Type B pancreatic cell (in vitro differentiated cells): ENCODE data around the gene PRKN. TPM values are rescaled to one million over a fixed set of nuclear protein-coding genes. Genes with fewer than 3 reads are reported as not detected.

Experiments
- DNase-seq: peaks from one replicate; pipeline ENCODE4 v3.0.0; 2021; ENCODE audit warnings: mixed read lengths; ENCODE audit not compliant: unreplicated experiment; ENCODE audit errors: extremely low spot score
- H3K27ac Mint-ChIP-seq: 2 replicates; pipeline ENCODE4 v1.8.0; 2021; ENCODE audit warnings: mild to moderate bottlenecking, mixed read lengths
- H3K27me3 Mint-ChIP-seq: 2 replicates; pipeline ENCODE4 v1.8.0; 2021; ENCODE audit warnings: mixed read lengths
- H3K36me3 Mint-ChIP-seq: 2 replicates; pipeline ENCODE4 v1.8.0; 2021; ENCODE audit warnings: mixed read lengths
- H3K4me1 Mint-ChIP-seq: one replicate; pipeline ENCODE4 v1.8.0; 2021; ENCODE audit warnings: mixed read lengths; ENCODE audit not compliant: unreplicated experiment
- H3K4me3 Mint-ChIP-seq: 2 replicates; pipeline ENCODE4 v1.8.0; 2021; ENCODE audit warnings: mild to moderate bottlenecking, mixed read lengths
- H3K9me3 Mint-ChIP-seq: 2 replicates; pipeline ENCODE4 v1.8.0; 2021; ENCODE audit warnings: mixed read lengths
- CTCF ChIP-seq: fragments of 200-600 bp; sonication (generic); conservative IDR thresholded peaks from 2 replicates; pipeline ENCODE4 v1.5.0; 2021; ENCODE audit warnings: antibody characterized with exemption, mild to moderate bottlenecking
- total RNA-seq: library from RNA; stranded (reverse); gene quantifications from 2 replicates; pipeline ENCODE4 v1.2.1, GENCODE V29; 2021; ENCODE audit warnings: low replicate concordance

The PRKN gene
- total RNA-seq, 1 donor from 2014 or later, result 6.2 TPM

DNA sequence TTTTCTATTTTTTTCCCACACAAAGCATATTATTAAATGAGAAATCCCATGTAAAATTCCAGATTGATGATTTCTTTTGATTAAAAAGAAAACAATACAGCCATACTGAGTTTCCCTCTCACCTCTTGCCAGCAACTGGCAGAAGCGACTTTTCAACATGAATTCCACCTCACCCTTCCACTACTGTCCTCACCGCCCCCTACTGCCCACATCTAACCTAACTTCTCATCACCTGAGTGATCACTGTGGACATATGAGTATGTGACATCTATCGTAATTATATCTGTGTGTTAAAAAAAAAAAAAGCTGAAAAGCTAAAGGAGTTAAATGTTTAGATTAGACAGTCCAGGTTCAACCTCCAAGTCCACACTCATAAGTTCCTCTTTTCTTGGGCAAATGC lies 528.6 kb downstream of the PRKN start:
- Mint-ChIP-seq H3K27ac (no peak overlapping the region), H3K27me3 (no peaks in the 10 kb centered on the region), H3K36me3 (no peaks in the 10 kb centered on the region), H3K4me3 (no peak overlapping the region), H3K9me3 (no peaks in the 10 kb centered on the region), H3K4me1 (peaks cover 9% of the 10 kb centered on the region)
- DNase-seq, result no peak
- no peak for TF ChIP-seq CTCF

DNA sequence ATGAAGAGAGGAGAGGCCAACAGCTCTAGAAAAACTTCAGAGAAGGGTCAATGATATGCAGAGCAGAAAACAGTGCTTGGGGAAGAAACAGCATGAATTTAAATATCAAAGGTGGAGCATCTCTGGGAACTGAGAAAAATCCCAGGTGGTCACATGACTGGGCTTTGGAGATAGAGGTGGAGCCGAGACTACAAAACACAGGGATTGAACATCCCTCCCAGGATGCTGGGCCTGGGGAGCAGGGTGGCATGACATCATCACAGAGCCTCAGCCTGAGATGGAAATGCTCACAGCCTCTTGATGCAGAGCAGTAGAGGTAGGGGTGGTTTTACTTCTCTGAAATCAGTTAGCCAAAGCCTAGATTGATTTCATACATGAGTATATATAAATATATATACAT lies 529.5 kb downstream of the PRKN start:
- Mint-ChIP-seq H3K27ac (no peak overlapping the region), H3K9me3 (no peaks in the 10 kb centered on the region), H3K36me3 (no peaks in the 10 kb centered on the region), H3K4me1 (peaks cover 9% of the 10 kb centered on the region), H3K4me3 (no peak overlapping the region), H3K27me3 (no peaks in the 10 kb centered on the region)
- TF ChIP-seq CTCF, result no peak
- no peak for DNase-seq

GRCh38 chr6:162195441-162195840 lies 532.1 kb downstream of the PRKN start:
- H3K27ac Mint-ChIP-seq, result no peak overlapping the region

DNA sequence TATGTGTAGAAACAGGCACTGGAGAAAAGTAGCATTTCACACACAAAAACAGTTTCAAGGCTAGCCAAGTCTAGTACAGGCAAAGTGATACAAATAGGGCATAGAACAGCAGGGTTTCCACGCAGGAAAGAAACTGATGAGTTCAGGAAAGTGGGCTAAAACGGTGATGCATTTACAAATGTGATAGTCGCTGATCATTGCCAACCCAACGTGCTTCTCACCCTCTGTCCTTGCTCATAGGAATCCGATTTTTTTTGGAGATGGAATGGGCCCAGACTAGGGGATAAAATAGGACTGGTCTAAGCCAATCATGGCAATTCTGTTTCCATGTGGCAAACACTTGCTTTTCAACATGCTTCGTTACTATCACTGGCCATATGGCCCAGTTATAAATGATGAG lies 536.6 kb downstream of the PRKN start:
- no peak for TF ChIP-seq CTCF
- no peak for DNase-seq
- H3K36me3 Mint-ChIP-seq, result no peaks in the 10 kb centered on the region
- no peaks in the 10 kb centered on the region for H3K9me3 Mint-ChIP-seq
- no peak overlapping the region for H3K27ac Mint-ChIP-seq
- H3K27me3 Mint-ChIP-seq, result no peaks in the 10 kb centered on the region
- H3K4me1 Mint-ChIP-seq, result no peaks in the 10 kb centered on the region
- H3K4me3 Mint-ChIP-seq, result no peak overlapping the region

More at GRCh38 chr6:162195441-162195840, 532.1 kb downstream of the PRKN start:
- Mint-ChIP-seq H3K4me3 (no peak overlapping the region), H3K27me3 (no peaks in the 10 kb centered on the region), H3K36me3 (no peaks in the 10 kb centered on the region), H3K4me1 (no peaks in the 10 kb centered on the region), H3K9me3 (no peaks in the 10 kb centered on the region)
- no peak for DNase-seq
- TF ChIP-seq CTCF, result no peak

DNA sequence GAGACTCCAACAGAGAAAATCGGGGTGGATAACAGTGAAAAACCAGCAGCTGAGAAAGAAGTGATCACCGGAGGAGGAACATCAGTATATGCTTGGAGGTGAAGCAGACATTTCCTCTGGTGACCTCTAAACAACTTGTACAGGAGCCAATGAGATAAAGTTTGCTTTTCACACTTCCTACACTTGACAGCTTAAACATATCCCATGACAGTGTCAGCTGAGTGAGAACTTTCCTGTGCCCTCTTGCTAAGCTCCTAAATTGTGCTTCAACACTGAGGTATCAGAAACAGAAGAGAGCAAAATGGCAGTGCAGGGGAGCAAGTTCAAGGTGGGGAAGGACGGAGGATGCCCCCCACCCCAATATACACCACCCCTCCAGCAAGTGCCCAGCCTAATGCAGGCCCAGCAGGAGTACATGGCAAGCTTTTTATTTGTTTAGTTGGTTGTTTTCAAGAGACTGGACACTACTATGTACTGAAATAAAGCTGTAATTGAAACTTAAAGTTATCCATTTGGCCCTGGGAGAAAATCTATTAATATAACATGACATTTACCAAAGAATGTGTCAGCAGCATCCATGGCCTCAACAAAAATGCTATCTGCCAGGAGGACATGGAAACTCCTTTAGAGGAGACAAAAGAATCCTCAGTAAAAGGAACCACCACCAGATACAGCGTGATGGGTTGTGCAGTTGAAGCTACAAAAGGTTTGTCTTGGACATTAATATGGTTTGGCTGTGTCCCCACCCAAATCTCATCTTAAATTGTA lies 540.2 kb downstream of the PRKN start:
- H3K4me1 Mint-ChIP-seq, result no peaks in the 10 kb centered on the region
- no peaks in the 10 kb centered on the region for H3K9me3 Mint-ChIP-seq
- TF ChIP-seq CTCF, result no peak

More for the DNA sequence above, 540.2 kb downstream of the PRKN start:
- Mint-ChIP-seq H3K27me3 (no peaks in the 10 kb centered on the region), H3K4me3 (no peak overlapping the region), H3K27ac (no peak overlapping the region), H3K36me3 (no peaks in the 10 kb centered on the region)
- no peak for DNase-seq
